ENCODE measurements around the gene ZNF429.

DNA sequence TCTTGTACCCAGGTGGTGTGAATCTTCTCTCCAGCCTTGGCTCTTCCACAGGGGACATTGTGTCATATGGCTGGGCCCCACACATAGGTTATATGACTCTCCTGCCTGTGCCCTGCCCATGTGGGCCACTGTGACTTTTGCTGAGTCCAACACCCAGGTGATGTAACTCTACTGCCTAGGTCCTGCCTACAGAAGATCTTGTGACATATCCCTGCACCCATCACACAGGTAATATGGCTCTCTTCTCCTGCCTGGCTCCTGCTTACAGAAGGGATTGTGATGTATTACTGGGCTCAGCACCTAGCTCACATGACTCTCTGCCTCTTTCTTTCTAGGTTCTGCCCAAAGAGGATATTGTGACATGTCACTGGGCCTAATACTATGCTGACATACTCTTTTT, 19.5 kb upstream of the ZNF429 start:
- TF ChIP-seq SMC3 (IDR thresholded peaks at IDR 0.05; ENCODE audit: low read depth, low read length) (no peak), MAFK (IDR thresholded peaks at IDR 0.05; ENCODE audit: low read depth, low read length) (no peak), POLR2A (IDR thresholded peaks at IDR 0.05; ENCODE audit: low read depth, low read length) (no peak), RCOR1 (IDR thresholded peaks at IDR 0.05; ENCODE audit: insufficient replicate concordance, low read length) (no peak), RFX5 (IDR thresholded peaks at IDR 0.05; ENCODE audit: low read depth, low read length) (no peak), RAD21 (IDR thresholded peaks at IDR 0.05; ENCODE audit: low read length) (no peak), CEBPB (IDR thresholded peaks at IDR 0.05; ENCODE audit: low read depth, low read length) (no peak), MXI1 (IDR thresholded peaks at IDR 0.05; ENCODE audit: borderline replicate concordance, low read depth, low read length) (no peak), FOS (IDR thresholded peaks at IDR 0.05; ENCODE audit: low read depth, low read length) (no peak), MAZ (IDR thresholded peaks at IDR 0.05; ENCODE audit: borderline replicate concordance, low read depth, low read length) (no peak), BHLHE40 (IDR thresholded peaks at IDR 0.05; ENCODE audit: low read depth, low read length) (no peak), CHD1 (IDR thresholded peaks at IDR 0.05; ENCODE audit: low read depth, low read length) (no peak)
- TF ChIP-seq, protein P1, sequence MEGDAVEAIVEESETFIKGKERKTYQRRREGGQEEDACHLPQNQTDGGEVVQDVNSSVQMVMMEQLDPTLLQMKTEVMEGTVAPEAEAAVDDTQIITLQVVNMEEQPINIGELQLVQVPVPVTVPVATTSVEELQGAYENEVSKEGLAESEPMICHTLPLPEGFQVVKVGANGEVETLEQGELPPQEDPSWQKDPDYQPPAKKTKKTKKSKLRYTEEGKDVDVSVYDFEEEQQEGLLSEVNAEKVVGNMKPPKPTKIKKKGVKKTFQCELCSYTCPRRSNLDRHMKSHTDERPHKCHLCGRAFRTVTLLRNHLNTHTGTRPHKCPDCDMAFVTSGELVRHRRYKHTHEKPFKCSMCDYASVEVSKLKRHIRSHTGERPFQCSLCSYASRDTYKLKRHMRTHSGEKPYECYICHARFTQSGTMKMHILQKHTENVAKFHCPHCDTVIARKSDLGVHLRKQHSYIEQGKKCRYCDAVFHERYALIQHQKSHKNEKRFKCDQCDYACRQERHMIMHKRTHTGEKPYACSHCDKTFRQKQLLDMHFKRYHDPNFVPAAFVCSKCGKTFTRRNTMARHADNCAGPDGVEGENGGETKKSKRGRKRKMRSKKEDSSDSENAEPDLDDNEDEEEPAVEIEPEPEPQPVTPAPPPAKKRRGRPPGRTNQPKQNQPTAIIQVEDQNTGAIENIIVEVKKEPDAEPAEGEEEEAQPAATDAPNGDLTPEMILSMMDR (conservative IDR thresholded peaks at IDR 0.05; ENCODE audit: low read depth, low read length) = no peak
- TF ChIP-seq, protein P2, sequence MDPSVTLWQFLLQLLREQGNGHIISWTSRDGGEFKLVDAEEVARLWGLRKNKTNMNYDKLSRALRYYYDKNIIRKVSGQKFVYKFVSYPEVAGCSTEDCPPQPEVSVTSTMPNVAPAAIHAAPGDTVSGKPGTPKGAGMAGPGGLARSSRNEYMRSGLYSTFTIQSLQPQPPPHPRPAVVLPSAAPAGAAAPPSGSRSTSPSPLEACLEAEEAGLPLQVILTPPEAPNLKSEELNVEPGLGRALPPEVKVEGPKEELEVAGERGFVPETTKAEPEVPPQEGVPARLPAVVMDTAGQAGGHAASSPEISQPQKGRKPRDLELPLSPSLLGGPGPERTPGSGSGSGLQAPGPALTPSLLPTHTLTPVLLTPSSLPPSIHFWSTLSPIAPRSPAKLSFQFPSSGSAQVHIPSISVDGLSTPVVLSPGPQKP (IDR thresholded peaks at IDR 0.05; ENCODE audit: borderline replicate concordance, low read depth, low read length) = no peak
